Adipocyte (in vitro differentiated cells): ENCODE data around the gene SLC25A21.

Experiments
- DNase-seq: peaks from one replicate; pipeline ENCODE4 v3.0.0-alpha.2; 2015; ENCODE audit warnings: low read depth
- H3K27me3 ChIP-seq: replicated peaks from 2 replicates; pipeline ENCODE4 v1.7.0; 2013; ENCODE audit warnings: mild to moderate bottlenecking, low read length, moderate library complexity; ENCODE audit not compliant: control insufficient read depth, insufficient read depth
- H3K36me3 ChIP-seq: 2 replicates; pipeline ENCODE4 v1.7.0; 2013; ENCODE audit warnings: low read length, mild to moderate bottlenecking, moderate library complexity; ENCODE audit not compliant: control insufficient read depth, insufficient read depth, severe bottlenecking
- H3K4me1 ChIP-seq: 2 replicates; pipeline ENCODE4 v1.7.0; 2013; ENCODE audit warnings: mild to moderate bottlenecking, low read length, moderate library complexity; ENCODE audit not compliant: control insufficient read depth, insufficient read depth
- H3K4me3 ChIP-seq: 2 replicates; pipeline ENCODE4 v1.7.0; 2013; ENCODE audit warnings: mild to moderate bottlenecking, low read length, moderate library complexity
- H3K9ac ChIP-seq: 2 replicates; pipeline ENCODE4 v1.7.0; 2013; ENCODE audit warnings: mild to moderate bottlenecking, low read length, moderate library complexity
- H3K9me3 ChIP-seq: 2 replicates; pipeline ENCODE4 v1.7.0; 2013; ENCODE audit warnings: mild to moderate bottlenecking, low read length, moderate library complexity; ENCODE audit not compliant: control insufficient read depth

The SLC25A21 gene

DNA sequence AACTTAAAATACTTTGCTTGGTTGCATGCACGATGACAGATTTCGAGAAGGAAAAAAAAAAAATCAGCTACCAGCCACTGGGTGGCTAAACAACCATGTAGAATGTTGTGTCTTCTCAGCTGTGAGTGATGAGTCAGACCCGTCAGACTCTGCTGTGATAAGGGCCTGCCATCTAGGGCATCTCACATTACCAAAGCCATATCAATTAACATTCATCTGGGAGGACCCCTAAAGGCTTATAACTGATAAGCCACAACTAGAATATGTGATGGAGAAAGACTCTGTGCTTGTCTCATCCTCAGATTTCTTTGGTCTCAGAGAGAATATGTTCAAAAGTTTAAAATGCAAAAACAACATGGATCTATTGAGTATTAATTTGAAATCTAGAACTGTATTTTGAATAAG, 399.3 kb downstream of the SLC25A21 start:
- H3K9me3 ChIP-seq: no peaks in the 10 kb centered on the region
- H3K27me3 ChIP-seq: no peaks in the 10 kb centered on the region
- no peak overlapping the region for H3K9ac ChIP-seq
- H3K4me3 ChIP-seq: no peak overlapping the region
- H3K4me1 ChIP-seq: peaks cover 6% of the 10 kb centered on the region
- no peaks in the 10 kb centered on the region for H3K36me3 ChIP-seq
- peak; percentile 74 for DNase-seq

DNA sequence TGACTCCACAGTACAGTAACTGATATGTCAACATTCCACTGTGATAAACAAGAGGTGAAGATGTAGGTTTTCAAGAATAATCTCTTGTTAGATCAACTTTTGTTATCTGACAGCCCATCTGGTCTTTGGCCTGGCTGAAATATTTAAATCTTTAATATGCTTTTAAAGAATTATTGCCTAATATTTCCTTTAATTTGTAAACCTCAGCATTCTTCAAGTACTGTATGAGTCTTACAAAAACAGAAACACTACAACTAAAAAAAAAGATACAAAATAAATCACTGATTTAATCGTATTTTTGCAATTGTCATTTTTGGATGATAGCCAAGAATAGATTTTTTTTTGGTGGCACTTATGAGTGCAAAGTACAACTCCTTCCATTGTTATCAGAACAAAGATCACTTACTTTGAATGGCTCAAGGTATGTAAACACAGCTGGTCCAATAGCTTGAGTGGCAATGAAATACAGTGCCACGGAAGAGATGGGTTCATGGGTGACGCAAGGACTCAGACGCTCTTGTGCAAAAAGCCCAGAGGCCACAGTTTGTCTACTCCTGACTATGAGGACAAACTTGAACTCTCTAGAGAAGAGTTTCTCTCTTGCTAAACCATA, 401.3 kb downstream of the SLC25A21 start:
- DNase-seq: no peak
- peaks cover 6% of the 10 kb centered on the region for H3K4me1 ChIP-seq
- H3K9me3 ChIP-seq: no peaks in the 10 kb centered on the region
- no peak overlapping the region for H3K9ac ChIP-seq
- no peak overlapping the region for H3K4me3 ChIP-seq
- H3K36me3 ChIP-seq: no peaks in the 10 kb centered on the region
- no peaks in the 10 kb centered on the region for H3K27me3 ChIP-seq

DNA sequence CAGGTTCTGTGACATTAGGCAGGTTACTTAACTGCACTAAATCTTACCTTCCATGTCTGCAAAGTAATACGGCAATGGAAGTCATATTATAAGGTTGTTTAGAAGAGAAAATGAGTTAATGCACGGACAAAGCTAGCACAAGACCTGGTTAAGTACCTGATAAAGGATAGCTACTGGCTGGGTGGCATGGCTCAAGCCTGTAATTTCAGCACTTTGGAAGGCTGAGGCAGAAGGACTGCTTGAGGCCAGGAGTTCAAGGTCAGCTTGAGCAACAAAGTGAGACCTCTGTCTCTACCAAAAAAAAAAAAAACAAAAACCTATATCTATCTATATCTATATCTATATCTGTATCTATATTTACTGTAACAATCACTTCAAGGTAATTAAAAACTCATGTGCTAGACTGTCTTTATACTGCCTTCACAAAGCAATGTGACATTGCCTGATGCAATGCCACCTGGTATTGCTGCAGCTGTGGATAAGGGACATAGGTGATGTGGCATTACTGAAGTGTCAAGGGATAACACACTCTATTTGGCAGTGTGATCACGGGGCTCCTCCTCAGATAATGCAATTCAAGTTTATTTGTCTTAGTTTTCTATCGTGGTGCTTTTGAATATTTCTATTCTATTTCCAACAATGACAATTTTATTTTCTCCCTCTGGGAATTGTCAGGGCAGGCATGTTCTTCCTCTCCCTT, 403.6 kb downstream of the SLC25A21 start:
- Histone ChIP-seq H3K4me3 (no peak overlapping the region), H3K9ac (no peak overlapping the region), H3K27me3 (no peaks in the 10 kb centered on the region)

DNA sequence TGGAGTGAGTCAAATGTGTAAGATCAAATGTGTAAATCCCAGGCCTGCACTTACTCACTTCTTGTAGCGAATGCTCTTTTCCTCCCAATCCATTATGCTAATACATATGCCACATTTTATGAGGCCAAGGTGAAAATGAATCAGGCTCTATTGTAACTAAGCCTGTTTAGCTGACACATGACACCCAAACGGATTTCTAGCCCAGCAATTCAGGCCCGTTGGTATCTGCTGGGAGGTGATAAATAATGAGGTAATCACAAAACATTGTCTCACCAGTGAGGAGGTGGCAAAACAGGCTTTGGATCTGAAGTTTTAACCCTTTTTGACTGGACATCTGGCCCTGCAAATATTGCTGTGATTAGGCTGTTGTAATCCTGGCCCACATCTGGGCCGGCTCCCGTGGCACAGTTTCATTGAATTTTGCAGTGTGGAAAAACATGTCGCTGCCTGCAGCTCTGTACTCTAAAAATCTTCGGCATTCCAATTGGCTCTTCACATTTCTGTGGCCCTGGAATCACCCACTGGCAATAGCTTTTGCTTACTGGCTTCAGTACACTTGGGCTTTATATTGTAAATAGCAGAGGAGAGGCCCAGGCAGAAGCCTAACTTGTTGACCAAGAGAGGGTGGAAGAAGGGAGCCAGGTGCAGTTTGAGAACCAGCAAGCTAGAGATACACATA, 404.7 kb downstream of the SLC25A21 start:
- H3K4me1 ChIP-seq: no peaks in the 10 kb centered on the region
- no peak overlapping the region for H3K4me3 ChIP-seq
- H3K27me3 ChIP-seq: no peaks in the 10 kb centered on the region
- H3K36me3 ChIP-seq: no peaks in the 10 kb centered on the region
- DNase-seq: no peak
- no peak overlapping the region for H3K9ac ChIP-seq
- H3K9me3 ChIP-seq: no peaks in the 10 kb centered on the region

More for the DNA sequence above, 403.6 kb downstream of the SLC25A21 start:
- H3K36me3 ChIP-seq: no peaks in the 10 kb centered on the region
- DNase-seq: no peak
- peaks cover 6% of the 10 kb centered on the region for H3K4me1 ChIP-seq
- no peaks in the 10 kb centered on the region for H3K9me3 ChIP-seq

DNA sequence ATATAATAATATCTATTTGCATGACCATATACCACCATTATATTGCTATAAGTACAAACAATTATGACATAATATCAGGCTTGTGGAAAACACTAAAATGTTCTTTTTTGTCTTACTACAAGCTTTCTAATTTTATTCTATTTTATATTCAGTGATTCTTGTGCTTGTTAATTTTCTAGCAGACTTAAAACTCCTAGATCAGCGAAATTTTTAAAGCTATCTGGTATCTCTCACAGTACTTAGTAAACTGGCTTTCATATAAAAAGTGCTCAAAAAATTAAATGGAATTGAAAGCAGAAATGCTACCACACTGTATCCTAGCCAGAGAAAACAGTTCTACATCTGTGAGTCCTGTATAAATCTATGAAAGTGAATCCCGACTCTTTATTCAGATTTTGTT, 405.4 kb downstream of the SLC25A21 start:
- Histone ChIP-seq H3K9ac (no peak overlapping the region), H3K9me3 (no peaks in the 10 kb centered on the region), H3K36me3 (no peaks in the 10 kb centered on the region), H3K27me3 (no peaks in the 10 kb centered on the region), H3K4me3 (no peak overlapping the region), H3K4me1 (no peaks in the 10 kb centered on the region)
- no peak for DNase-seq

DNA sequence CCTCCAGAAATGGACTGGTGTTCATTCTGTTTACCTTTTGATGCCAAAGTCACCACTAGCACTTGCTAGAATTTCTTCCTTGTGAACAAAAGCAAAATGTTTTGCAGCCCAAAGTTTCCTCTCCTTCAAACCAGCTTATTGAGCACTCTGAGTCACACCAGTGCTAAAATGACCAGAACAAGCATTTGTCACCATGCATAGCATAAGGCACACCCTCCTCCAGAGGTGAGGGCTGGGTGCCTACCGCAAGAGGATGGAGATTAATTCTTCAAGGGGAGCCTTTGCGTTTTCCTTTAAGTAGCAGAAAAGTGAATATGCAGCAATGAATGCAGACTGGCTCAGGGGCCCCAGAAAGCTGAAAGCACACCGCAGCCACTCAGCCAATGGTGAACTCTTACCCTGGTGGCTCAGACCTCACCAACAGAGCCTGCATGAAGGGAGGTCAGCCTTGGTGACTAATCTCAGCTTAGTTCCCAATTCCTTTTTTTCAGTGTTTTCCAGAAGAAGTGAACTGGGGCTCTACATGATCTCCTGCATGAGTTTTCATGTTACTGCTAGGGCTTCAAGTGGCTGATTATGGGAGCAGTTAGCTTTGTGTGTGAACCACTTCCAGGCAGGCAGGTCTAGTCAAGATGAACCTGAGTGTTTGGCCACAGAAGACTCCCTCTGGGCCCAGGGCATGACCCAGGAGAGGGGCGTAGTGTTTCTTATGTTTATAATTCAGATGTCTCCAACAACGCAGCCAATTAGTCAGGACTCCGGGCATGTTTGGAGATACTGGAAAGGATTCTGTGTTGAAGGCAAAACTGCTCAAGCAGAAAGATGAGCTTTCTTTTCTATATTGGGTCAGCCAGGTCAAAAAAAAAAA, 414.4 kb downstream of the SLC25A21 start:
- Histone ChIP-seq H3K36me3 (no peaks in the 10 kb centered on the region), H3K4me3 (no peak overlapping the region), H3K27me3 (peaks cover 12% of the 10 kb centered on the region), H3K4me1 (no peaks in the 10 kb centered on the region), H3K9me3 (peaks cover 8% of the 10 kb centered on the region), H3K9ac (no peak overlapping the region)
- no peak for DNase-seq

DNA sequence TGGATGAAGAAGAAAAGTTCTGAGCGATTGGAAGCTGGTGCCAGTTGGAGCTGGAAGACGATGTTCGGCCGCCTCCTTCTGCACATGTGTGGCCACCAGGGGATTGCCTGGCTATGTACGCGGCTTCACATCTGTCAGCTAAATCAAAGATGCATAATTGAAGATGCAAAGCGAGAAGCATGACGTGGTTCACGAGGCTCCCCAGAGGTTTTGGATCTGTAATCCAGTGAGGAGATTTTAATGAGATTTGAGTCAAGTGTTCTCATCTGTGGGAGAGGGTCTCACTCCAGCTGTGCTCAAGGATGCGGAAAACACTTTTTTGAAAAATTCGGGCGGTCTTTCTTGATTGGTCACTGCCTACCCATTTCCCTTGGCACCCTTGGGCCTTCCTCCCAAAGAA, 416.2 kb downstream of the SLC25A21 start:
- Histone ChIP-seq H3K4me3 (no peak overlapping the region), H3K27me3 (peaks cover 12% of the 10 kb centered on the region), H3K36me3 (no peaks in the 10 kb centered on the region), H3K9me3 (peaks cover 8% of the 10 kb centered on the region), H3K9ac (no peak overlapping the region), H3K4me1 (no peaks in the 10 kb centered on the region)
- DNase-seq: no peak

DNA sequence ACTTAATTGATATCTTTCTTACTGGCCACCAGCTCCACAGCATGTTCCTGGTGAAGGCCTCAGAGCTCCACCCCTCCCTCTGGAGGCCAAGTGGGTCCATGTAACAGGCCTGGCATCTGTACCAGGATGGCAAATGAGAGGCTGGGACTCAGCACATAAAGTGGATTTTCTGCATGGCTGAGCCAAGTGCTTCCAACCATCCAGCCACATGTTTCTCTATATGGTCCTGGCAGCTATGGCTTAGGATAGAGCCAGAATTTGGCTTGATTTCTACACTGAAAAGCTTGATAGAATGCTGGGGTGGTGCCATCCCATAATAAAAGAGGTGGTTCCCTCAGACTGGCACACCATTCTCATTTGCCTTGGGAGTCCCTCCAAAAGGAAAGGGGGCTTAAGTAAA, 416.6 kb downstream of the SLC25A21 start:
- H3K9me3 ChIP-seq: peaks cover 8% of the 10 kb centered on the region
- H3K9ac ChIP-seq: no peak overlapping the region
- no peak for DNase-seq
- H3K4me3 ChIP-seq: no peak overlapping the region
- H3K36me3 ChIP-seq: no peaks in the 10 kb centered on the region
- peaks cover 7% of the 10 kb centered on the region for H3K27me3 ChIP-seq
- no peaks in the 10 kb centered on the region for H3K4me1 ChIP-seq

DNA sequence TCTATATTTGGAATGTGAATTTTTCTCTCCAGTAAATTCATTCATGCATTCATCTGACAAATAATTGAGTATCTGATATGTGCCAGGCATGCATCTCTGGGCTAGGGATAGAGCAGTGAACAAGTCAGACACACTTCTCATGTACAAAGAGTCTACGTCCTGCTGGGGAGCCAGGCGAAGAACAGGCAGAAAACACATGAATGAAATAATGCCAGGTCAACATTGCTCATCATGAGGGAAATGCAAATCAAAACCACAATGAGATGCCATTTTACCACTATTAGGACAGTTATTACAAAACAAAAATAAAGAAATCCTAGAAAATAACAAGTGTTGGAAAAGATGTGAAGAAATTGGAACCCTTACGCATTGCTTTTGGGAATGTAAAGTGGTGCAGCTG, 420.5 kb downstream of the SLC25A21 start:
- DNase-seq: no peak
- H3K36me3 ChIP-seq: no peaks in the 10 kb centered on the region
- peaks cover 23% of the 10 kb centered on the region for H3K27me3 ChIP-seq
- H3K4me1 ChIP-seq: no peaks in the 10 kb centered on the region
- H3K4me3 ChIP-seq: no peak overlapping the region
- peaks cover 8% of the 10 kb centered on the region for H3K9me3 ChIP-seq
- H3K9ac ChIP-seq: no peak overlapping the region

DNA sequence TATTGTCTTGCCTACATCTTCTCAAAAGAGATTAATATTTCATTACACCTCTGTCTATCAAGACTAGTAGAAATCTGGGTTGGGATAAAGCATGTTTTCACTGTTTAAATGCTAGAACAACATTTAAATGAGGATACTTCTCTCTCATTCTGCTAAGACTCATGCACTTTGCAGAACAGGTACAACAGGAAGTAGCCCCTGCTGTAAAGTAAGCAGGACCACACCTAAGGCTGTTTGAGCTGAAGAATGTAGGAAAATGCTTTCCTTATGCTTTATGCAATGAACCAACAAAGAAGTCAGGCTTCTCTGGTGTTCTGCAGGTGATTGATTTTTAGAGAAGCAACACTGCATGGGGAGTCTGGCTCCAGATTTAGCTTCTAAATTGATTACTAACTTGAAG, 421.3 kb downstream of the SLC25A21 start:
- Histone ChIP-seq H3K4me1 (no peaks in the 10 kb centered on the region), H3K27me3 (peaks cover 23% of the 10 kb centered on the region), H3K4me3 (no peak overlapping the region), H3K9me3 (peaks cover 9% of the 10 kb centered on the region), H3K36me3 (no peaks in the 10 kb centered on the region), H3K9ac (no peak overlapping the region)
- DNase-seq: no peak

DNA sequence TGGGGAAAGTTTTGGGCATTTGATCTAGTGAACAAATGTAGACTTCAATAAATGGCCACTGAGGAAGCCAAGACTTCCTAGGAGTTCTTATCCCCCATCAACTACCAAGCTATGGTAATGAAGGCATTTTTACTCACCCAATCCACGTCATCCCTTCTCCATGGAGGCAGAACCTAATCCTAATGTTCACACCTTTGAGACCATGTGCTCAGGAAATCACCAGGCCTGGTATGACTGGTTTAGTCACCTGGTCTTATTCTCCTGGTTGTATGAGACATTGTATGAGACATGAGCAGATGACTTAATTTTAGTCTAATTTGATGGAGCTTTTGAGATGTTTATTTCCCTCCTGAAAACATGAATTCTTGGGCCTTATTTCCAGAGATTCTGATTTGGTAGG, 422.2 kb downstream of the SLC25A21 start:
- peaks cover 10% of the 10 kb centered on the region for H3K9me3 ChIP-seq
- DNase-seq: no peak
- no peaks in the 10 kb centered on the region for H3K36me3 ChIP-seq
- no peak overlapping the region for H3K4me3 ChIP-seq
- no peaks in the 10 kb centered on the region for H3K4me1 ChIP-seq
- H3K9ac ChIP-seq: no peak overlapping the region
- H3K27me3 ChIP-seq: peaks cover 23% of the 10 kb centered on the region
